BE2C (cell line): ENCODE data around the gene KCNQ2.
A peak's percentile ranks its signal among the peaks of the same experiment; 100 is the strongest.

Source experiments
- DNase-seq: peaks from one replicate; pipeline ENCODE4 v3.0.0-alpha.2; 2020
- H3K27me3 ChIP-seq: fragments of 250-450 bp; sonication (Bioruptor Pico); 2 replicates; pipeline ENCODE4 v1.5.1; 2020; ENCODE audit warnings: mild to moderate bottlenecking
- H3K36me3 ChIP-seq: fragments of 250-450 bp; sonication (Bioruptor Pico); 2 replicates; pipeline ENCODE4 v1.5.1; 2020; ENCODE audit warnings: mild to moderate bottlenecking
- H3K4me1 ChIP-seq: fragments of 250-450 bp; sonication (Bioruptor Pico); 2 replicates; pipeline ENCODE4 v1.5.1; 2020
- H3K4me3 ChIP-seq: 2 replicates; pipeline ENCODE4 v1.5.1; 2011; ENCODE audit warnings: low read depth, low read length
- H3K9me3 ChIP-seq: fragments of 250-450 bp; sonication (Bioruptor Pico); 2 replicates; pipeline ENCODE4 v1.5.1; 2020
- CTCF ChIP-seq: IDR thresholded peaks from 2 replicates; pipeline ENCODE4 v1.5.1; 2012; ENCODE audit warnings: mild to moderate bottlenecking, low read depth, low read length

The KCNQ2 gene

GRCh38 chr20:63455568-63455859 is 16.9 kb downstream of the KCNQ2 start:
- peaks cover 30% of the 10 kb centered on the region for H3K4me1 ChIP-seq
- no peak for TF ChIP-seq CTCF
- peak overlapping the region; percentile 47 for H3K4me3 ChIP-seq
- no peaks in the 10 kb centered on the region for H3K9me3 ChIP-seq
- no peak for DNase-seq
- H3K27me3 ChIP-seq: peaks cover 10% of the 10 kb centered on the region
- H3K36me3 ChIP-seq: no peaks in the 10 kb centered on the region

- Histone ChIP-seq H3K36me3 (no peaks in the 10 kb centered on the region), H3K4me3 (peak overlapping the region; percentile 47), H3K4me1 (peaks cover 30% of the 10 kb centered on the region), H3K27me3 (peaks cover 10% of the 10 kb centered on the region), H3K9me3 (no peaks in the 10 kb centered on the region)
- DNase-seq: no peak
- no peak for TF ChIP-seq CTCF
Measured at GRCh38 chr20:63454731-63455567, 17.5 kb downstream of the KCNQ2 start.

GRCh38 chr20:63452821-63453523 is 19.5 kb downstream of the KCNQ2 start:
- Histone ChIP-seq H3K36me3 (no peaks in the 10 kb centered on the region), H3K27me3 (peaks cover 10% of the 10 kb centered on the region), H3K4me3 (peak overlapping the region; percentile 47), H3K9me3 (no peaks in the 10 kb centered on the region), H3K4me1 (peaks cover 30% of the 10 kb centered on the region)
- peak; percentile 56 for TF ChIP-seq CTCF
- peak; percentile 88 for DNase-seq

- no peak overlapping the region for H3K4me3 ChIP-seq
- no peak for DNase-seq
- H3K4me1 ChIP-seq: peaks cover 26% of the 10 kb centered on the region
- H3K27me3 ChIP-seq: peaks cover 10% of the 10 kb centered on the region
- no peak for TF ChIP-seq CTCF
- no peaks in the 10 kb centered on the region for H3K9me3 ChIP-seq
- no peaks in the 10 kb centered on the region for H3K36me3 ChIP-seq
Measured at GRCh38 chr20:63452341-63452740, 20.1 kb downstream of the KCNQ2 start.

GRCh38 chr20:63451821-63452220 is 20.6 kb downstream of the KCNQ2 start:
- no peak for DNase-seq
- Histone ChIP-seq H3K4me1 (peaks cover 22% of the 10 kb centered on the region), H3K9me3 (no peaks in the 10 kb centered on the region), H3K27me3 (peaks cover 10% of the 10 kb centered on the region), H3K4me3 (no peak overlapping the region), H3K36me3 (no peaks in the 10 kb centered on the region)
- TF ChIP-seq CTCF: no peak
